Measurements from ENCODE around the gene ANKDD1A.

DNA sequence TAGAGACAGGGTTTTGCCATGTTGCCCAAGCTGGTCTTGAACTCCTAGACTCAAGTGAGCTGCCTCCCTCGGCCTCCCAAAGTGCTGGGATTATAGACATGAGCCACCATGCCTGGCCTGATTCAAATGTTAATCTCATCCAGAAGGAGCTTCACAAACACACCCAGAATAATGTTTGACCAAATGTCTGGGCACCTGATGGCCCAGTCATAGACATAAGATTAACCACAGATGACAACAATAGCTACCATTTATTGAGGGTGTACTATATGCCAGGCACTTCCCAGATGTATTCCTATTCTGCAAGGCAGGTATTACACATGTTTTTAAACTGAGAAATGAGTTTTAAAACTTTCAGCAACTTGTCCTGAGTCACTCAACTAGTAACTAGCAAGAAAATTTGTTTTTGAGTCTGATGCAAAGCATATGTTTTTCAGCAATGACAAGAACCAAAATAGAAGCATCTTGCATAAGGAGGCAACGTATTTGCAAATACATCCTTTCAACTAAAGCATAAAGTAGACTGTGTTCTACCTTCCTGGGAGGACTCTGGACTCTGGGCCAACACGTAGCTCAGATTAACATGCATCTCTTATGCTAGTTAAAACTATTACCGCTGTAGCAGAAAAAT lies 86.2 kb downstream of the ANKDD1A start:
- TF ChIP-seq, protein P1, sequence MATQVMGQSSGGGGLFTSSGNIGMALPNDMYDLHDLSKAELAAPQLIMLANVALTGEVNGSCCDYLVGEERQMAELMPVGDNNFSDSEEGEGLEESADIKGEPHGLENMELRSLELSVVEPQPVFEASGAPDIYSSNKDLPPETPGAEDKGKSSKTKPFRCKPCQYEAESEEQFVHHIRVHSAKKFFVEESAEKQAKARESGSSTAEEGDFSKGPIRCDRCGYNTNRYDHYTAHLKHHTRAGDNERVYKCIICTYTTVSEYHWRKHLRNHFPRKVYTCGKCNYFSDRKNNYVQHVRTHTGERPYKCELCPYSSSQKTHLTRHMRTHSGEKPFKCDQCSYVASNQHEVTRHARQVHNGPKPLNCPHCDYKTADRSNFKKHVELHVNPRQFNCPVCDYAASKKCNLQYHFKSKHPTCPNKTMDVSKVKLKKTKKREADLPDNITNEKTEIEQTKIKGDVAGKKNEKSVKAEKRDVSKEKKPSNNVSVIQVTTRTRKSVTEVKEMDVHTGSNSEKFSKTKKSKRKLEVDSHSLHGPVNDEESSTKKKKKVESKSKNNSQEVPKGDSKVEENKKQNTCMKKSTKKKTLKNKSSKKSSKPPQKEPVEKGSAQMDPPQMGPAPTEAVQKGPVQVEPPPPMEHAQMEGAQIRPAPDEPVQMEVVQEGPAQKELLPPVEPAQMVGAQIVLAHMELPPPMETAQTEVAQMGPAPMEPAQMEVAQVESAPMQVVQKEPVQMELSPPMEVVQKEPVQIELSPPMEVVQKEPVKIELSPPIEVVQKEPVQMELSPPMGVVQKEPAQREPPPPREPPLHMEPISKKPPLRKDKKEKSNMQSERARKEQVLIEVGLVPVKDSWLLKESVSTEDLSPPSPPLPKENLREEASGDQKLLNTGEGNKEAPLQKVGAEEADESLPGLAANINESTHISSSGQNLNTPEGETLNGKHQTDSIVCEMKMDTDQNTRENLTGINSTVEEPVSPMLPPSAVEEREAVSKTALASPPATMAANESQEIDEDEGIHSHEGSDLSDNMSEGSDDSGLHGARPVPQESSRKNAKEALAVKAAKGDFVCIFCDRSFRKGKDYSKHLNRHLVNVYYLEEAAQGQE (IDR thresholded peaks at IDR 0.05; ENCODE audit: insufficient read depth in 1 of 2, low read depth in 2 of 2, low read length in 2 of 2) = no peak
- no peak for TF ChIP-seq SIN3A (IDR thresholded peaks at IDR 0.05; ENCODE audit: borderline replicate concordance, insufficient read depth, low read length)
- TF ChIP-seq POLR2AphosphoS5 (IDR thresholded peaks at IDR 0.05; ENCODE audit: low read depth, low read length) = no peak
- no peak for TF ChIP-seq TAF1 (IDR thresholded peaks at IDR 0.05; ENCODE audit: borderline replicate concordance, insufficient read depth, low read length)
- TF ChIP-seq FOXP2 (optimal IDR thresholded peaks at IDR 0.05; ENCODE audit: borderline replicate concordance, extremely low read depth, extremely low read length, insufficient read depth) = no peak

Data from PFSK-1 (cell line).